ENCODE data around the gene EML4. TPM values are rescaled to one million over a fixed set of nuclear protein-coding genes. Genes with fewer than 3 reads are reported as not detected.

The EML4 gene
- total RNA-seq, 1 donor from 2014 or later, result 41.1 TPM

- H3K27ac Mint-ChIP-seq (ENCODE audit: unreplicated experiment), result peak overlapping the region; percentile 73
- no peak overlapping the region for H3K4me3 Mint-ChIP-seq (ENCODE audit: unreplicated experiment)
- H3K9me3 Mint-ChIP-seq (ENCODE audit: unreplicated experiment), result peaks cover 5% of the 10 kb centered on the region
- H3K36me3 Mint-ChIP-seq (ENCODE audit: unreplicated experiment), result no peaks in the 10 kb centered on the region
- TF ChIP-seq, protein P1, sequence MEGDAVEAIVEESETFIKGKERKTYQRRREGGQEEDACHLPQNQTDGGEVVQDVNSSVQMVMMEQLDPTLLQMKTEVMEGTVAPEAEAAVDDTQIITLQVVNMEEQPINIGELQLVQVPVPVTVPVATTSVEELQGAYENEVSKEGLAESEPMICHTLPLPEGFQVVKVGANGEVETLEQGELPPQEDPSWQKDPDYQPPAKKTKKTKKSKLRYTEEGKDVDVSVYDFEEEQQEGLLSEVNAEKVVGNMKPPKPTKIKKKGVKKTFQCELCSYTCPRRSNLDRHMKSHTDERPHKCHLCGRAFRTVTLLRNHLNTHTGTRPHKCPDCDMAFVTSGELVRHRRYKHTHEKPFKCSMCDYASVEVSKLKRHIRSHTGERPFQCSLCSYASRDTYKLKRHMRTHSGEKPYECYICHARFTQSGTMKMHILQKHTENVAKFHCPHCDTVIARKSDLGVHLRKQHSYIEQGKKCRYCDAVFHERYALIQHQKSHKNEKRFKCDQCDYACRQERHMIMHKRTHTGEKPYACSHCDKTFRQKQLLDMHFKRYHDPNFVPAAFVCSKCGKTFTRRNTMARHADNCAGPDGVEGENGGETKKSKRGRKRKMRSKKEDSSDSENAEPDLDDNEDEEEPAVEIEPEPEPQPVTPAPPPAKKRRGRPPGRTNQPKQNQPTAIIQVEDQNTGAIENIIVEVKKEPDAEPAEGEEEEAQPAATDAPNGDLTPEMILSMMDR (IDR thresholded peaks at IDR 0.05), result no peak
- H3K27me3 Mint-ChIP-seq (ENCODE audit: unreplicated experiment), result no peaks in the 10 kb centered on the region
- peaks cover 74% of the 10 kb centered on the region for H3K4me1 Mint-ChIP-seq (ENCODE audit: unreplicated experiment)
- DNase-seq (ENCODE audit: extremely low spot score, unreplicated experiment), result peak; percentile 42
Observed at GRCh38 chr2:42136782-42137124, 32.4 kb upstream of the EML4 start.

- no peaks in the 10 kb centered on the region for H3K27me3 Mint-ChIP-seq (ENCODE audit: unreplicated experiment)
- H3K4me1 Mint-ChIP-seq (ENCODE audit: unreplicated experiment), result peaks cover 74% of the 10 kb centered on the region
- peak overlapping the region; percentile 73 for H3K27ac Mint-ChIP-seq (ENCODE audit: unreplicated experiment)
- peak; percentile 42 for DNase-seq (ENCODE audit: extremely low spot score, unreplicated experiment)
- TF ChIP-seq, protein P1 (IDR thresholded peaks at IDR 0.05), result no peak
- H3K36me3 Mint-ChIP-seq (ENCODE audit: unreplicated experiment), result no peaks in the 10 kb centered on the region
- H3K4me3 Mint-ChIP-seq (ENCODE audit: unreplicated experiment), result no peak overlapping the region
- H3K9me3 Mint-ChIP-seq (ENCODE audit: unreplicated experiment), result peaks cover 5% of the 10 kb centered on the region
Observed at GRCh38 chr2:42137125-42137841, 31.9 kb upstream of the EML4 start.

- peaks cover 5% of the 10 kb centered on the region for H3K9me3 Mint-ChIP-seq (ENCODE audit: unreplicated experiment)
- peaks cover 74% of the 10 kb centered on the region for H3K4me1 Mint-ChIP-seq (ENCODE audit: unreplicated experiment)
- DNase-seq (ENCODE audit: extremely low spot score, unreplicated experiment), result peak; percentile 84
- H3K4me3 Mint-ChIP-seq (ENCODE audit: unreplicated experiment), result peak overlapping the region; percentile 42
- H3K27me3 Mint-ChIP-seq (ENCODE audit: unreplicated experiment), result no peaks in the 10 kb centered on the region
- peak overlapping the region; percentile 74 for H3K27ac Mint-ChIP-seq (ENCODE audit: unreplicated experiment)
- TF ChIP-seq, protein P1 (IDR thresholded peaks at IDR 0.05), result no peak
- H3K36me3 Mint-ChIP-seq (ENCODE audit: unreplicated experiment), result no peaks in the 10 kb centered on the region
Observed at GRCh38 chr2:42138163-42139015, 30.8 kb upstream of the EML4 start.

DNA sequence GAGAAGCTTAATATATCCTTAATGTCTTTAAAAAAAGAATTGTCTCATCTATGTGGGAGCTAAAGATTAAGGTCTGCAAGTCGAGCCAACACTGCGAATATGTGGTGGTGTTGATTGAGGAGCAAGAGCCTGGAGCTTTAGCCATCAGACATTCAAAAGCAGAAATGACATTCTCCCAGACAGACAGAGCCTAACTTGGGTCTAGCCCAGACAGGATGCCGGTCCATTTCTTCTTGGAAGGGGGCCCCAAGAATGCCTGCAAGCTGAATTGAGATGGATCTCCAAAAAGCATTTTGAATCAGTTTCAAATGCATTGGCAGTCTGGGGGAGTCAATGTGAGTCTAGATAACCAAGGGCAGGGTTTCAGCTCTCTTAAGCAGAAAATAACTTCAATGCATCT, 30.1 kb upstream of the EML4 start:
- Mint-ChIP-seq H3K9me3 (ENCODE audit: unreplicated experiment) (peaks cover 5% of the 10 kb centered on the region), H3K27ac (ENCODE audit: unreplicated experiment) (peak overlapping the region; percentile 74), H3K27me3 (ENCODE audit: unreplicated experiment) (no peaks in the 10 kb centered on the region), H3K4me1 (ENCODE audit: unreplicated experiment) (peaks cover 74% of the 10 kb centered on the region), H3K36me3 (ENCODE audit: unreplicated experiment) (no peaks in the 10 kb centered on the region), H3K4me3 (ENCODE audit: unreplicated experiment) (no peak overlapping the region)
- TF ChIP-seq, protein P1 (IDR thresholded peaks at IDR 0.05), result no peak
- DNase-seq (ENCODE audit: extremely low spot score, unreplicated experiment), result peak; percentile 51

DNA sequence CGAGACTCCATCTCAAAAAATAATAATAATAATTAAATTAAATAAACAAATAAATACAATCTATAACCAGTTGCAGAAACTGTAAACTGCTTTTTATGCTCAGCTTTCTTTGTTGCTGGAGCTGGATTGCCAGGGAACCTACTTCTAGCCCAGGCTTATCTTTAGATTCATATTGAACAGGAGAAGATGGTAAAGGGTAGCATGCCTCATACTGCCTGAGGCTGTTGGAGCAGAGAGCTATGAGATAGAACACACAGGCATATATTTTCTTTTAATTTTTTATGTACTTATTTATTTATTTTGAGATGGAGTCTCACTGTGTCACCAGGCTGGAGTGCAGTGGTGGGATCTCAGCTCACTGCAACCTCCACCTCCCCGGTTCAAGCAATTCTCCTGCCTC, 28.7 kb upstream of the EML4 start:
- H3K27ac Mint-ChIP-seq (ENCODE audit: unreplicated experiment), result no peak overlapping the region
- no peak overlapping the region for H3K4me3 Mint-ChIP-seq (ENCODE audit: unreplicated experiment)
- peaks cover 5% of the 10 kb centered on the region for H3K9me3 Mint-ChIP-seq (ENCODE audit: unreplicated experiment)
- peaks cover 76% of the 10 kb centered on the region for H3K4me1 Mint-ChIP-seq (ENCODE audit: unreplicated experiment)
- no peaks in the 10 kb centered on the region for H3K27me3 Mint-ChIP-seq (ENCODE audit: unreplicated experiment)
- TF ChIP-seq, protein P1 (IDR thresholded peaks at IDR 0.05), result no peak
- H3K36me3 Mint-ChIP-seq (ENCODE audit: unreplicated experiment), result no peaks in the 10 kb centered on the region
- peak; percentile 30 for DNase-seq (ENCODE audit: extremely low spot score, unreplicated experiment)
